ENCODE results near the gene SEMA3A.

GRCh38 chr7:84136809-84137208, 57.8 kb downstream of the SEMA3A start:
- no peak for TF ChIP-seq EZH2phosphoT487 (IDR thresholded peaks at IDR 0.05; ENCODE audit: insufficient read depth, low read depth)
- TF ChIP-seq EZH2 (IDR thresholded peaks at IDR 0.05; ENCODE audit: insufficient read depth, poor library complexity, severe bottlenecking) = no peak

Measured in GM23248 (cell line).